Gastrocnemius medialis (tissue), 4 donors: ENCODE measurements around the gene TNFRSF1A.

ENCODE experiments used
- POLR2A ChIP-seq, 2 donors: fragments of 450-650 bp; IDR thresholded peaks; one replicate each; pipeline ENCODE4 v1.6.1; 2017; ENCODE audit warnings: antibody characterized with exemption in 2 of 2, mild to moderate bottlenecking in 2 of 2, moderate library complexity in 2 of 2
- TF ChIP-seq, protein P1 (sequence below), 5 experiments: fragments of 450-650 bp in 3 of 5; fragments of 200-600 bp in 2 of 5; sonication (generic) in 2 of 5; IDR thresholded peaks in 4 of 5; conservative IDR thresholded peaks in 1 of 5; 1 replicate in 4 of 5; 2 replicates in 1 of 5; pipeline ENCODE4 v1.5.1; 2016 to 2019; ENCODE audit warnings: antibody characterized with exemption in 5 of 5, mild to moderate bottlenecking in 3 of 5, moderate library complexity in 3 of 5

DNA sequence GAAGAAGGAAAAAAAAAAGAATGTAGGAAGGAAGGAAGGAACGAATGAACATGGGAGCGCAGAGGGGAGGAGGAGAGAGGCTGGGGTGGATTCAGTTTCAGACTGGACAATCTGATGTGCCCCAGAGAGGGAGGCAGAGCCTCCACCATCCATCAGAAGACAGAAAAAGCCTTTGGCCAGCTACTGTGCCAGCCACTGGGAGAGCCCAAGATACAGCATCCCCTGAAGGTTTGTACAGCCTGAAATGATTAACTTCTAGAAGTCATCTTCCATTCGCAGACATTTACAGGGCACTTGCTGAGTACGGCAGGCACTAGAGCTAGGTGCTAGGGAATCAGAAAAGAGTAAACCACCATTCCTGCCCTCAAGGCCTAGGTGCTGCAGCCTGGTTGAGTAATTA lies 22.4 kb downstream of the TNFRSF1A start:
- TF ChIP-seq, protein P1, sequence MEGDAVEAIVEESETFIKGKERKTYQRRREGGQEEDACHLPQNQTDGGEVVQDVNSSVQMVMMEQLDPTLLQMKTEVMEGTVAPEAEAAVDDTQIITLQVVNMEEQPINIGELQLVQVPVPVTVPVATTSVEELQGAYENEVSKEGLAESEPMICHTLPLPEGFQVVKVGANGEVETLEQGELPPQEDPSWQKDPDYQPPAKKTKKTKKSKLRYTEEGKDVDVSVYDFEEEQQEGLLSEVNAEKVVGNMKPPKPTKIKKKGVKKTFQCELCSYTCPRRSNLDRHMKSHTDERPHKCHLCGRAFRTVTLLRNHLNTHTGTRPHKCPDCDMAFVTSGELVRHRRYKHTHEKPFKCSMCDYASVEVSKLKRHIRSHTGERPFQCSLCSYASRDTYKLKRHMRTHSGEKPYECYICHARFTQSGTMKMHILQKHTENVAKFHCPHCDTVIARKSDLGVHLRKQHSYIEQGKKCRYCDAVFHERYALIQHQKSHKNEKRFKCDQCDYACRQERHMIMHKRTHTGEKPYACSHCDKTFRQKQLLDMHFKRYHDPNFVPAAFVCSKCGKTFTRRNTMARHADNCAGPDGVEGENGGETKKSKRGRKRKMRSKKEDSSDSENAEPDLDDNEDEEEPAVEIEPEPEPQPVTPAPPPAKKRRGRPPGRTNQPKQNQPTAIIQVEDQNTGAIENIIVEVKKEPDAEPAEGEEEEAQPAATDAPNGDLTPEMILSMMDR (IDR thresholded peaks at IDR 0.05 in 4 of 5, conservative IDR thresholded peaks at IDR 0.05 in 1 of 5): no peak
- TF ChIP-seq POLR2A (IDR thresholded peaks at IDR 0.05): no peak
